Measurements from ENCODE around the gene RBM19.

RBM19 gene

GRCh38 chr12:113781415-113782198 lies 184.5 kb downstream of the RBM19 start:
- H3K4me3 ChIP-seq (ENCODE audit: low read depth, low read length) = no peak overlapping the region
- no peak for TF ChIP-seq CTCF (IDR thresholded peaks at IDR 0.05; ENCODE audit: borderline replicate concordance, insufficient read depth, low read depth, low read length)

GRCh38 chr12:113779774-113780173 lies 186.4 kb downstream of the RBM19 start:
- H3K4me3 ChIP-seq (ENCODE audit: low read depth, low read length) = no peak overlapping the region
- no peak for TF ChIP-seq CTCF (IDR thresholded peaks at IDR 0.05; ENCODE audit: borderline replicate concordance, insufficient read depth, low read depth, low read length)

GRCh38 chr12:113778432-113779132 lies 187.5 kb downstream of the RBM19 start:
- TF ChIP-seq CTCF (IDR thresholded peaks at IDR 0.05; ENCODE audit: borderline replicate concordance, insufficient read depth, low read depth, low read length) = no peak
- no peak overlapping the region for H3K4me3 ChIP-seq (ENCODE audit: low read depth, low read length)

- TF ChIP-seq CTCF (IDR thresholded peaks at IDR 0.05; ENCODE audit: borderline replicate concordance, insufficient read depth, low read depth, low read length) = no peak
Observed at GRCh38 chr12:113777751-113778150, 188.4 kb downstream of the RBM19 start.

GRCh38 chr12:113776536-113776935 lies 189.6 kb downstream of the RBM19 start:
- TF ChIP-seq CTCF (IDR thresholded peaks at IDR 0.05; ENCODE audit: borderline replicate concordance, insufficient read depth, low read depth, low read length) = no peak
- no peak overlapping the region for H3K4me3 ChIP-seq (ENCODE audit: low read depth, low read length)

More at GRCh38 chr12:113777751-113778150, 188.4 kb downstream of the RBM19 start:
- no peak overlapping the region for H3K4me3 ChIP-seq (ENCODE audit: low read depth, low read length)

GRCh38 chr12:113774526-113774925 lies 191.6 kb downstream of the RBM19 start:
- no peak overlapping the region for H3K4me3 ChIP-seq (ENCODE audit: low read depth, low read length)
- TF ChIP-seq CTCF (IDR thresholded peaks at IDR 0.05; ENCODE audit: borderline replicate concordance, insufficient read depth, low read depth, low read length) = no peak
